ENCODE measurements around the gene TMEM63A. TPM values are rescaled to one million over a fixed set of nuclear protein-coding genes. Genes with fewer than 3 reads are reported as not detected.
A peak's percentile ranks its signal among the peaks of the same experiment; 100 is the strongest.

TMEM63A gene
- total RNA-seq, 4 donors from 2014 or later: 11.2 to 125 (median 63.8) TPM

- H3K9me3 ChIP-seq: no peaks in the 10 kb centered on the region
- no peak overlapping the region for H3K4me3 ChIP-seq
- no peak for TF ChIP-seq CTCF (IDR thresholded peaks at IDR 0.05)
- intact Hi-C loops (cut with DNase I; ENCODE audit: low total_unique reads): no loop called here
- DNase-seq: no peak
- no peaks in the 10 kb centered on the region for H3K27me3 ChIP-seq
- no peak overlapping the region for H3K27ac ChIP-seq
- peaks cover 0 to 2% of the 10 kb centered on the region in 2 donors for H3K4me1 ChIP-seq
- no peaks in the 10 kb centered on the region for H3K36me3 ChIP-seq
Observed at GRCh38 chr1:225885336-225885735, 3.2 kb upstream of the TMEM63A start.

GRCh38 chr1:225883616-225884265, 1.6 kb upstream of the TMEM63A start:
- intact Hi-C loops (cut with DNase I; ENCODE audit: low total_unique reads): no loop called here
- Histone ChIP-seq H3K4me1 (peaks cover 0 to 17% of the 10 kb centered on the region in 2 donors), H3K27ac (peak overlapping the region; percentile 90 to 91), H3K9me3 (no peaks in the 10 kb centered on the region), H3K4me3 (peak overlapping the region in 1 of 2 donors; percentile 73), H3K36me3 (no peaks in the 10 kb centered on the region), H3K27me3 (no peaks in the 10 kb centered on the region)
- no peak for DNase-seq
- no peak for TF ChIP-seq POLR2A (IDR thresholded peaks at IDR 0.05)
- TF ChIP-seq CTCF (IDR thresholded peaks at IDR 0.05): no peak

- peak; percentile 61 to 66 for DNase-seq
- no peaks in the 10 kb centered on the region for H3K9me3 ChIP-seq
- no peaks in the 10 kb centered on the region for H3K27me3 ChIP-seq
- H3K4me3 ChIP-seq: peak overlapping the region; percentile 73 to 98
- peaks cover 0 to 22% of the 10 kb centered on the region in 2 donors for H3K4me1 ChIP-seq
- intact Hi-C loops (cut with DNase I; ENCODE audit: low total_unique reads): no loop called here
- no peaks in the 10 kb centered on the region for H3K36me3 ChIP-seq
- peak in 1 of 2 donors; percentile 7 for TF ChIP-seq POLR2A (IDR thresholded peaks at IDR 0.05)
- TF ChIP-seq CTCF (IDR thresholded peaks at IDR 0.05): no peak
- peak overlapping the region; percentile 90 to 91 for H3K27ac ChIP-seq
Observed at GRCh38 chr1:225882694-225883615, 775 bp upstream of the TMEM63A start.

GRCh38 chr1:225881081-225881958, 860 bp downstream of the TMEM63A start:
- H3K36me3 ChIP-seq: no peaks in the 10 kb centered on the region
- no peaks in the 10 kb centered on the region for H3K9me3 ChIP-seq
- peak overlapping the region; percentile 90 to 91 for H3K27ac ChIP-seq
- peak overlapping the region; percentile 73 to 98 for H3K4me3 ChIP-seq
- TF ChIP-seq POLR2A (IDR thresholded peaks at IDR 0.05) (no peak), CTCF (IDR thresholded peaks at IDR 0.05) (no peak)
- DNase-seq: peak; percentile 51 to 54
- H3K27me3 ChIP-seq: no peaks in the 10 kb centered on the region
- intact Hi-C loops (cut with DNase I; ENCODE audit: low total_unique reads): no loop called here
- H3K4me1 ChIP-seq: peaks cover 0 to 28% of the 10 kb centered on the region in 2 donors

Data from uterus (tissue), 4 donors.